Nasal cavity respiratory epithelium epithelial cell of viscerocranial mucosa (primary cell): Measurements from ENCODE around the gene ZC3H6. TPM values are rescaled to one million over a fixed set of nuclear protein-coding genes. Genes with fewer than 3 reads are reported as not detected.

Experiments used
- total RNA-seq: library from RNA; depleted of rRNA; stranded (reverse); fragments of >200 nt; gene quantifications from 2 replicates; pipeline ENCODE4 v1.2.3, GENCODE V29; 2014

Gene ZC3H6
- total RNA-seq, result 7.5 and 8.3 TPM in 2 replicates

GRCh38 chr2:112275311-112275886 lies at the start of gene ZC3H6:
Gene ZC3H6 (plus strand): TSS chr2:112275597. CDS start chr2:112275995, 398 bp downstream.

GRCh38 chr2:112254466-112255240 lies 20.7 kb upstream of the ZC3H6 start, which contains the start of gene ZC3H8:
Gene ZC3H8 (minus strand): TSS chr2:112255042. CDS start chr2:112254981, 61 bp downstream.

Other genes starting within 250 kb of the ZC3H6 start
- gene TMEM87B, start 220.3 kb upstream of the ZC3H6 start, total RNA-seq, result 38.3 and 65.1 TPM in 2 replicates
- gene FBLN7, start 137.2 kb upstream of the ZC3H6 start, total RNA-seq, result under 0.01 and 0.57 TPM in 2 replicates
- 14.4 and 23.6 TPM in 2 replicates for gene ZC3H8, start 20.6 kb upstream of the ZC3H6 start, total RNA-seq
- gene RGPD8, start 158.0 kb downstream of the ZC3H6 start, total RNA-seq, result 10.3 and 15.4 TPM in 2 replicates
- 19.8 and 42.4 TPM in 2 replicates for gene TTL, start 206.6 kb downstream of the ZC3H6 start, total RNA-seq